Measurements from ENCODE around the gene PLEKHN1.
"Not testable (repeated sequence)": the region's sequence is repeated elsewhere in the genome, so short reads cannot be mapped to it uniquely, and the experiment has no call there.

Gene PLEKHN1

GRCh38 chr1:941588-942383 is 24.5 kb upstream of the PLEKHN1 start:
- DNase-seq = peak in 6 of 58 donors; percentile 7 to 48 (median 24)

- no peak for DNase-seq
Measured at GRCh38 chr1:942411-942821, 23.9 kb upstream of the PLEKHN1 start.

- DNase-seq = no peak
Measured at GRCh38 chr1:942864-943533, 23.3 kb upstream of the PLEKHN1 start.

DNA sequence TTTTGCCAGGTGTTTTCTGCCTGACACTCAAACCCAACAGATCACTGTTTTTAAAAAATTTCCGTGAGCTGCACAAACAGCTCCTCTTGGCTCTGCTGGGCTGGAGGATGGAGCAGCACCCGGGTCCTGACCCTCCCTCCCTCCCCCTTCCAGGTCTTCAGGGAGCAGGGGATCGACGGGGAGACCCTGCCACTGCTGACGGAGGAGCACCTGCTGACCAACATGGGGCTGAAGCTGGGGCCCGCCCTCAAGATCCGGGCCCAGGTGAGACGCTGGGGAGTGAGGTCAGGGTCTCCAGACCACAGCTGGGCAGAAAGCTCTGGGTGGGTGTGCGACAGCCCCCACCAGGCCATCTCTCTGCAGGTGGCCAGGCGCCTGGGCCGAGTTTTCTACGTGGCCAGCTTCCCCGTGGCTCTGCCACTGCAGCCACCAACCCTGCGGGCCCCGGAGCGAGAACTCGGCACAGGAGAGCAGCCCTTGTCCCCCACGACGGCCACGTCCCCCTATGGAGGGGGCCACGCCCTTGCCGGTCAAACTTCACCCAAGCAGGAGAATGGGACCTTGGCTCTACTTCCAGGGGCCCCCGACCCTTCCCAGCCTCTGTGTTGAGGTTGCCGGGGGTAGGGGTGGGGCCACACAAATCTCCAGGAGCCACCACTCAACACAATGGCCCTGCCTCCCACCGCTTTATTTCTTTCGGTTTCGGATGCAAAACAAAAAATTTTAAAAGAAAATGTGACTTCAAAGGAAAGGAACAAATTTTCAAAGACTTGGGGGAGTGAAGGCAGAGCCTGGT is 22.5 kb upstream of the PLEKHN1 start:
- no peak for DNase-seq

- DNase-seq = no peak
Measured at GRCh38 chr1:944341-945325, 21.6 kb upstream of the PLEKHN1 start.

DNA sequence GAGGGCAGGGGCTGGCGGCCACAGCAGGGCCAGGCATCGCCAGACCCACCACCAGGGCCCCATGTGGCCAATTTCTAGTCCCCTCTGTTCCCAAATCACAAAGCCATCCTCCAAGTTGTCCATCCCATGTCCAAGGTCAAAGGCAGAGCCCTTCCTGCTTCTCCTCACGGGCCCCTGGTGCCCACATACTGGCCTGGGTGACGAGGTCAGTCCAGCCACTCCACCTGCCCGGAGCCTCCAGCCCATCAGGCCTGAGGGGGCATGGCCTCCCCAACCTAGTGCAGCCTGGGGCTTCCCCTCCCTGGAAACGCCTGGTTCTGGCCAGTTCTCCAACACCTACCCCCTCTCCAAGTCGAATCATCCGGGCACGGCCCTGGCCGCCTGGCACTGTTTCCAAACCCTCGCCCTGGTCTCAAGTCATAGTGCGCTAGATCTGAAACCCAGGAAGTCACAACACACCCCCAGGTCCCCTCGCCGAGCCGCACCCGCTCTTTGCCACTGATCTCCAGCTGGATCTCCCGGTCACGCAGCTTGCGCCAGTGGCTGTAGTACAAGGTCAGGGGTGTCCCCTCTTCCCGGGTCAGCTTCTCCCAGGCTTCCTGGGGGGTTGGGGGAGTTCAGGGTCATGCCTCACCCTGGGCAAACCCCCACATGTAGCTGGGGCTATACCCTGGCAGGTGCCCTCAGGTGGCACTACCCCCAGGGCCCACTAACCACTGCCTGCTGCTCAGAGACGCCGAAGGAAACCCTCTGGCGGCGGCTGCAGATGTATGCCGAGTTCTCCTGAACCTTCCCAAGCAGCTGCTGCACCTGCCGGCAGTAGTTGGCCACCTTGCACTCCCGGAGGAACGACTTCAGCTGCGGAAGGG is 20.4 kb upstream of the PLEKHN1 start:
- DNase-seq = no peak

DNA sequence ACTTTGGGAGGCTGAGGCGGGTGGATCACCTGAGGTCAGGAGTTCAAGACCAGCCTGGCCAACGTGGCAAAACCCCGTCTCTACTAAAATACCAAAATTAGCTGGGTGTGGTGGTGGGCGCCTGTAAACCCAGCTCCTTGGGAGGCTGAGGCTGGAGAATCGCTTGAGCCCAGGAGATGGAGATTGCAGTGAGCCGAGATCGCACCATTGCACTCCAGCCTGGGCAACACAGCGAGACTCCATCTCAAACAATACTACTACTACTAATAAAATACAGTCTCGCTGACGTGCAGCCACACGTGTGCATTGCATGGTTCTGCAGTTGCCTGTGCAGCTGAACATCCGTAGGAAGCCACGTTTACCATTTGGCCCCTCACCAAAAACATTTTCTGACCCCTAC is 19.5 kb upstream of the PLEKHN1 start:
- DNase-seq = not testable (repeated sequence)

DNA sequence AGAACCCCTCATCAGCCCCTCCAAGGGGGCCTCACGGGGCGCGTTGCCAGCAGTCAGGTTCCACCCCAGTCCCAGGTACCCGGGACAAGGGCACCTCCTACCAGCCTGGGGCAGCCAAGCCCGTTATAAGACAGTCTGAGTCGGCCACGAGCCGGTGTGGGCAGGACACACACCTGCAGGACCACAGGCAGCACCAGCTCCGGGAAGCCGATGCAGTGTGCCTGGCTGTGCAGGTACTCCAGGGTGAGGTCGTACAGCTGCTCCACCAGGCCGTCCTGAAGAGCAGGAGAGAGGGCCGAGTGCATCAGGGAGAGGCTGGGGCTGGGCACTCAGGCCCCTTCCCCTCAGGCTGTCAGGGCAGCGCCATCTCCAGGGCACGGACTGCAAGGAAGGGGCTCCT is 18.3 kb upstream of the PLEKHN1 start:
- DNase-seq = no peak

GRCh38 chr1:950268-950667 is 16.0 kb upstream of the PLEKHN1 start:
- no peak for DNase-seq

DNA sequence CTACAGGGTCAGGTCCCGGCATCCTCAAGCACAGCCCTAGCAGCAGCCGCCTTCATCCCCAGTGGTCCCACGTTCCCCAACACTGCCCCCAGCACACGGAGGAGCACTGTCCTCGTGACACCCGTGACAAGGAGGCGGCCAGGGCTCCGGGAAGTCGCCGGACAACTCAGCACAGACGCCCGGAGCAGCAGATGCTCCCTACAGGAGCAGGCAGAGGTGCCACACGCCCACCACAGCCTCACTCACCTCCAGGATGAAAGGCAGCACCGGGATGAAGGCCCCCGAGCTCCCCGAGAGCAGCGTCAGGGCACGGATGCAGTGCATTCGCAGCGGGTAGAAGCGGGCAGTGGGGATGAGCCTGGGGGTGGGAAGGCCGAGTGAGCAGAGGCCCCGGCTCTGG is 15.4 kb upstream of the PLEKHN1 start:
- DNase-seq = no peak

- no peak for DNase-seq
Measured at GRCh38 chr1:951364-951763, 14.9 kb upstream of the PLEKHN1 start.

DNA sequence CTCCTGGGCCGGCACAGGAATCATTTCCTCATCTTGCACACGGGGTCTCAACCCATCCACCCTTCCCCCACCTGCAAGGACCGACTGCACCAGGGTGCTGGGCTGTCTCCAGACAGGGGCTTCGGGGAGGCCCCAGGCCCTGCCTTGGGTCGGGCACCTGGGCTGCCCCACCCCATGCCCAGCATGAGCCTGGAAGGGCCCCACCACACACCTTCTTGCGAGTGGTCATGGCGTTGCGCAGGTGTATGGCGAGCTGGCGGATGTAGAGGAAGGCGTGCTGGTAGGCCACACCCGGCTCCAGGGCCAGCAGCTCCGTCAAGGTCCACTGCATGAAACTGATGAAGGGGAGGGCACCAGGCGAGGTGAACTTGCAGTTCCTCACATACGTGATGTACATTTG is 14.1 kb upstream of the PLEKHN1 start:
- DNase-seq = no peak

DNA sequence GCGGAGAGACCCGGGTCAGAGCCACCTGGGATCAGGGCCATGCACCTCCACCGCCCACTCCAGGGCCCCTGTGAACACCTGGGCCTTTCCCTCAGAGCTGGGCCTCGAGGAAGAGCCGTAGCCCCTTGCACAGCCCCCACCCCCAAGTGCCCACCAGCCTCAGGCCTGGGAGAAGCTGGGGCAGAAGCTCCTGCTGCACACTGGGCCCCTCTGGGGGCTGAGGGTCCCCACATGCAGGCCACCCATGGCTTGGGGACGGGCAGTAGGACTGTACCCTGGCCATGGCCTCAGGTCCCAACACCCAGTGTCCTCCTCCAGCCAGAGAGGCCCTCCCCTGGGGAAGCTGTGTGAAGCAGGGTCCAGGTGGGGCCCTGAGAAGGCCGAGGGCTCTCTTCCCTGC is 13.7 kb upstream of the PLEKHN1 start:
- DNase-seq = no peak

- DNase-seq = no peak
Measured at GRCh38 chr1:953524-954320, 12.6 kb upstream of the PLEKHN1 start.

- DNase-seq = no peak
Measured at GRCh38 chr1:954927-955326, 11.4 kb upstream of the PLEKHN1 start.

DNA sequence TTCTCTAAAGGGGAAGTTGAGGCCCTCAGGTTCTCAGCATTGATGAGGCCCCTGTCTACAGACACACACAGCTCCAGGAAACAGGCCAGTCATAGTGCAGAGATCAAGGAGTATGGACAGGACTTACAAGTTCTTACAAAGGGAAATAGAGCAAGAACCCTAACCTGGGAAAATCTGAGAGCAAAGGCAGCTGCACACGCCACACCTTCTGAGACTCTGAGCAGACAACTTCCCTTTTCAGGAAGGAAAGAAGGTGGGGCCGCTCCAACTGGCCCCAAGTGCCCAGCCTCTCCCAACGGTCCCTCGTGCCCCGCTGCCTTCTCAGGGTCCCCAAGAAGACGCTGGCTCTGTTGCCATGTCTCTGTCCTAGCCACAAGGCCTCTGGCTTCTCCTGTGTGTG is 10.8 kb upstream of the PLEKHN1 start:
- no peak for DNase-seq

- no peak for DNase-seq
Measured at GRCh38 chr1:956636-957035, 9.6 kb upstream of the PLEKHN1 start.

- peak; percentile 16 to 94 (median 88) for DNase-seq
Measured at GRCh38 chr1:958823-959730, 7.2 kb upstream of the PLEKHN1 start, which contains the start of gene NOC2L. Gene NOC2L (minus strand): TSS chr1:959256. CDS start chr1:959240, 16 bp downstream.
